H9 (cell line): ENCODE data around the gene ANXA7. TPM values are rescaled to one million over a fixed set of nuclear protein-coding genes. Genes with fewer than 3 reads are reported as not detected.

Experiments
- DNase-seq: peaks from one replicate; pipeline ENCODE4 v3.0.0-alpha.2; 2017
- H2AFZ ChIP-seq: one replicate; pipeline ENCODE4 v1.6.1; 2013; ENCODE audit warnings: mild to moderate bottlenecking, low read length, control low read depth, moderate library complexity
- H2AK5ac ChIP-seq: 2 replicates; pipeline ENCODE4 v1.6.1; 2013; ENCODE audit warnings: low read length, control low read depth, mixed read lengths; ENCODE audit not compliant: insufficient read length
- H2BK120ac ChIP-seq: one replicate; pipeline ENCODE4 v1.6.1; 2013; ENCODE audit warnings: low read depth, mild to moderate bottlenecking, low read length, control low read depth, inconsistent platforms; ENCODE audit not compliant: poor library complexity, severe bottlenecking
- H2BK12ac ChIP-seq: 2 replicates; pipeline ENCODE4 v1.6.1; 2013; ENCODE audit warnings: low read length, control low read depth, mixed read lengths, low read depth; ENCODE audit not compliant: insufficient read length
- H2BK15ac ChIP-seq: 2 replicates; pipeline ENCODE4 v1.6.1; 2013; ENCODE audit warnings: low read depth, low read length, control low read depth
- H2BK20ac ChIP-seq: one replicate; pipeline ENCODE4 v1.6.1; 2013; ENCODE audit warnings: low read depth, mild to moderate bottlenecking, low read length, control low read depth, inconsistent platforms; ENCODE audit not compliant: poor library complexity, severe bottlenecking
- H2BK5ac ChIP-seq: 2 replicates; pipeline ENCODE4 v1.6.1; 2013; ENCODE audit warnings: low read length, control low read depth, mixed read lengths; ENCODE audit not compliant: insufficient read length
- H3K14ac ChIP-seq: 2 replicates; pipeline ENCODE4 v1.6.1; 2013; ENCODE audit warnings: low read length, control low read depth; ENCODE audit not compliant: insufficient read depth
- H3K18ac ChIP-seq: 2 replicates; pipeline ENCODE4 v1.6.1; 2013; ENCODE audit warnings: low read depth, mild to moderate bottlenecking, mixed read lengths, low read length, control low read depth; ENCODE audit not compliant: insufficient read length
- H3K23ac ChIP-seq: 2 replicates; pipeline ENCODE4 v1.6.1; 2013; ENCODE audit warnings: low read length, control low read depth, mixed read lengths, low read depth; ENCODE audit not compliant: insufficient read length
- H3K23me2 ChIP-seq: 2 replicates; pipeline ENCODE4 v1.6.1; 2013; ENCODE audit warnings: low read depth, mild to moderate bottlenecking, mixed read lengths, low read length, control low read depth; ENCODE audit not compliant: insufficient read length, poor library complexity, severe bottlenecking
- H3K27ac ChIP-seq: 2 replicates; pipeline ENCODE4 v1.5.1; 2013; ENCODE audit warnings: low read length, control low read depth, mixed read lengths, low read depth; ENCODE audit not compliant: insufficient read length
- H3K27me3 ChIP-seq: 2 replicates; pipeline ENCODE4 v1.6.1; 2013; ENCODE audit warnings: low read length, control low read depth, inconsistent platforms; ENCODE audit not compliant: insufficient read depth
- H3K4ac ChIP-seq: 2 replicates; pipeline ENCODE4 v1.6.1; 2013; ENCODE audit warnings: low read depth, mild to moderate bottlenecking, control low read depth, inconsistent platforms, low read length, moderate library complexity
- H3K4me1 ChIP-seq: 2 replicates; pipeline ENCODE4 v1.6.1; 2013; ENCODE audit warnings: low read length, control low read depth, inconsistent platforms; ENCODE audit not compliant: insufficient read depth
- H3K4me2 ChIP-seq: 2 replicates; pipeline ENCODE4 v1.6.1; 2013; ENCODE audit warnings: low read length, control low read depth, mixed read lengths; ENCODE audit not compliant: insufficient read length, insufficient read depth
- H3K56ac ChIP-seq: 2 replicates; pipeline ENCODE4 v1.6.1; 2013; ENCODE audit warnings: low read depth, mild to moderate bottlenecking, mixed read lengths, low read length, control low read depth; ENCODE audit not compliant: insufficient read length
- H3K79me1 ChIP-seq: 2 replicates; pipeline ENCODE4 v1.6.1; 2013; ENCODE audit warnings: low read depth, mild to moderate bottlenecking, moderate library complexity, low read length, control low read depth, inconsistent platforms; ENCODE audit not compliant: insufficient read depth, poor library complexity, severe bottlenecking
- H3K79me2 ChIP-seq: 2 replicates; pipeline ENCODE4 v1.6.1; 2013; ENCODE audit warnings: low read length, control low read depth, inconsistent platforms; ENCODE audit not compliant: insufficient read depth
- H3K9ac ChIP-seq: 2 replicates; pipeline ENCODE4 v1.6.1; 2013; ENCODE audit warnings: low read length, control low read depth, mixed read lengths; ENCODE audit not compliant: insufficient read length; ENCODE audit errors: extremely low read depth
- H3K9me3 ChIP-seq: one replicate; pipeline ENCODE4 v1.6.1; 2013; ENCODE audit warnings: low read depth, low read length, inconsistent platforms; ENCODE audit not compliant: control insufficient read depth
- H3T11ph ChIP-seq: one replicate; pipeline ENCODE4 v1.6.1; 2013; ENCODE audit warnings: mild to moderate bottlenecking, low read length, control low read depth, inconsistent platforms
- H4K20me1 ChIP-seq: one replicate; pipeline ENCODE4 v1.6.1; 2013; ENCODE audit not compliant: control insufficient read depth, insufficient read length, insufficient read depth
- H4K5ac ChIP-seq: 2 replicates; pipeline ENCODE4 v1.6.1; 2013; ENCODE audit warnings: low read depth, mild to moderate bottlenecking, mixed read lengths, low read length, control low read depth; ENCODE audit not compliant: insufficient read length
- H4K8ac ChIP-seq: replicated peaks from 2 replicates; pipeline ENCODE4 v1.6.1; 2013; ENCODE audit warnings: low read length, control low read depth, mixed read lengths, low read depth; ENCODE audit not compliant: insufficient read length
- H4K91ac ChIP-seq: 2 replicates; pipeline ENCODE4 v1.6.1; 2013; ENCODE audit warnings: low read depth, mild to moderate bottlenecking, moderate library complexity, mixed read lengths, low read length, control low read depth; ENCODE audit not compliant: insufficient read length
- H3K27ac Mint-ChIP-seq, 3 experiments: 2 replicates in 2 of 3; 3 replicates in 1 of 3; pipeline ENCODE4 v1.8.0; 2020 to 2021; ENCODE audit warnings: mixed read lengths in 3 of 3, mild to moderate bottlenecking in 1 of 3, moderate library complexity in 1 of 3
- H3K27me3 Mint-ChIP-seq: 2 replicates; pipeline ENCODE4 v1.8.0; 2021; ENCODE audit warnings: low read depth, mild to moderate bottlenecking, moderate library complexity, mixed read lengths
- H3K36me3 Mint-ChIP-seq, 3 experiments: 2 replicates in 2 of 3; 3 replicates in 1 of 3; pipeline ENCODE4 v1.8.0; 2020 to 2021; ENCODE audit warnings: low read depth in 3 of 3, mixed read lengths in 3 of 3; ENCODE audit not compliant: insufficient read depth in 1 of 3
- H3K4me1 Mint-ChIP-seq, 2 experiments: 2 replicates each; pipeline ENCODE4 v1.8.0; 2020; ENCODE audit warnings: mixed read lengths in 2 of 2
- H3K4me3 Mint-ChIP-seq, 2 experiments: 2 replicates in 1 of 2; 3 replicates in 1 of 2; pipeline ENCODE4 v1.8.0; 2020 to 2021; ENCODE audit warnings: mild to moderate bottlenecking in 2 of 2, mixed read lengths in 2 of 2, moderate library complexity in 1 of 2
- H3K9me3 Mint-ChIP-seq, 2 experiments: 2 replicates in 1 of 2; 3 replicates in 1 of 2; pipeline ENCODE4 v1.8.0; 2020; ENCODE audit warnings: mild to moderate bottlenecking in 2 of 2, mixed read lengths in 2 of 2, moderate library complexity in 1 of 2
- WGBS: extraction: QIAGEN DNeasy Blood & Tissue Kit; methylation state at CpG from one replicate; pipeline ENCODE4 v1.1.7; 2013; ENCODE audit warnings: missing lambda C conversion rate, low lambda C conversion rate, mixed read lengths; ENCODE audit not compliant: insufficient read length; ENCODE audit errors: extremely low coverage; 5-methylcytosine and 5-hydroxymethylcytosine counted together
- total RNA-seq: library from RNA; stranded (reverse); gene quantifications from 2 replicates; pipeline ENCODE4 v1.2.1, GENCODE V29; 2021
- TF ChIP-seq, protein P1 (sequence below): fragments of 200-600 bp; sonication (generic); conservative IDR thresholded peaks from 3 replicates; pipeline ENCODE4 v1.8.0; 2021; ENCODE audit warnings: antibody characterized with exemption, mild to moderate bottlenecking

The ANXA7 gene
- total RNA-seq, 1 experiment from 2014 or later = 84.6 TPM

GRCh38 chr10:73404690-73405089 lies 9.2 kb downstream of the ANXA7 start:
- Mint-ChIP-seq H3K4me1 (peaks cover 2 to 9% of the 10 kb centered on the region in 2 experiments; a peak in 3 of 4 replicates), H3K4me3 (no peak overlapping the region), H3K36me3 (peaks cover 0 to 6% (median 3%) of the 10 kb centered on the region in 3 experiments; a peak in 4 of 7 replicates), H3K27me3 (no peaks in the 10 kb centered on the region), H3K27ac (no peak overlapping the region), H3K9me3 (peaks cover 0 to 3% of the 10 kb centered on the region in 2 experiments; a peak in 1 of 5 replicates)
- Histone ChIP-seq H3K23ac (no peak overlapping the region), H3K9me3 (no peaks in the 10 kb centered on the region), H2BK120ac (no peak overlapping the region), H2AK5ac (no peak overlapping the region), H3K27ac (no peak overlapping the region), H3K4me1 (no peaks in the 10 kb centered on the region), H2BK15ac (no peak overlapping the region), H4K20me1 (no peaks in the 10 kb centered on the region), H3K56ac (no peak overlapping the region), H3K79me2 (peaks cover 9% of the 10 kb centered on the region; the same call in 1 of the 2 replicates), H4K8ac (no peak overlapping the region), H3K23me2 (no peaks in the 10 kb centered on the region), H4K5ac (no peak overlapping the region), H2BK5ac (no peak overlapping the region), H3K18ac (no peak overlapping the region), H3K4me2 (no peak overlapping the region), H3K14ac (no peak overlapping the region), H3K27me3 (no peaks in the 10 kb centered on the region), H3K4ac (no peak overlapping the region), H2AFZ (no peak overlapping the region), H2BK12ac (no peak overlapping the region), H3T11ph (no peak overlapping the region), H3K9ac (no peak overlapping the region), H4K91ac (no peak overlapping the region), H3K79me1 (peaks cover 11% of the 10 kb centered on the region), H2BK20ac (no peak overlapping the region)
- no CpG with 5 or more reads among the region's 9 CpGs for WGBS
- DNase-seq = no peak
- TF ChIP-seq, protein P1, sequence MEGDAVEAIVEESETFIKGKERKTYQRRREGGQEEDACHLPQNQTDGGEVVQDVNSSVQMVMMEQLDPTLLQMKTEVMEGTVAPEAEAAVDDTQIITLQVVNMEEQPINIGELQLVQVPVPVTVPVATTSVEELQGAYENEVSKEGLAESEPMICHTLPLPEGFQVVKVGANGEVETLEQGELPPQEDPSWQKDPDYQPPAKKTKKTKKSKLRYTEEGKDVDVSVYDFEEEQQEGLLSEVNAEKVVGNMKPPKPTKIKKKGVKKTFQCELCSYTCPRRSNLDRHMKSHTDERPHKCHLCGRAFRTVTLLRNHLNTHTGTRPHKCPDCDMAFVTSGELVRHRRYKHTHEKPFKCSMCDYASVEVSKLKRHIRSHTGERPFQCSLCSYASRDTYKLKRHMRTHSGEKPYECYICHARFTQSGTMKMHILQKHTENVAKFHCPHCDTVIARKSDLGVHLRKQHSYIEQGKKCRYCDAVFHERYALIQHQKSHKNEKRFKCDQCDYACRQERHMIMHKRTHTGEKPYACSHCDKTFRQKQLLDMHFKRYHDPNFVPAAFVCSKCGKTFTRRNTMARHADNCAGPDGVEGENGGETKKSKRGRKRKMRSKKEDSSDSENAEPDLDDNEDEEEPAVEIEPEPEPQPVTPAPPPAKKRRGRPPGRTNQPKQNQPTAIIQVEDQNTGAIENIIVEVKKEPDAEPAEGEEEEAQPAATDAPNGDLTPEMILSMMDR = no peak
